ENCODE data around the gene PARP3. TPM values are rescaled to one million over a fixed set of nuclear protein-coding genes. Genes with fewer than 3 reads are reported as not detected.

The PARP3 gene
- total RNA-seq, 1 donor from 2014 or later, result 4.6 TPM

- peak overlapping the region; percentile 62 for H3K4me3 Mint-ChIP-seq
- H3K36me3 Mint-ChIP-seq (ENCODE audit: low read depth), result peaks cover 4% of the 10 kb centered on the region
- DNase-seq (ENCODE audit: low read depth, low spot score), result no peak
- no peak overlapping the region for H3K27ac Mint-ChIP-seq (ENCODE audit: unreplicated experiment)
- H3K4me1 Mint-ChIP-seq, result peaks cover 25% of the 10 kb centered on the region
- no peak for TF ChIP-seq CTCF (conservative IDR thresholded peaks at IDR 0.05)
- H3K27me3 Mint-ChIP-seq (ENCODE audit: low read depth), result peaks cover 17% of the 10 kb centered on the region
- H3K9me3 Mint-ChIP-seq, result no peaks in the 10 kb centered on the region
These were observed 16.7 kb downstream of the PARP3 start for GRCh38 chr3:51958603-51959521.

GRCh38 chr3:51959651-51960050 is 17.5 kb downstream of the PARP3 start:
- DNase-seq (ENCODE audit: low read depth, low spot score), result no peak
- H3K27me3 Mint-ChIP-seq (ENCODE audit: low read depth), result peaks cover 10% of the 10 kb centered on the region
- no peak for TF ChIP-seq CTCF (conservative IDR thresholded peaks at IDR 0.05)
- no peak overlapping the region for H3K27ac Mint-ChIP-seq (ENCODE audit: unreplicated experiment)
- no peak overlapping the region for H3K4me3 Mint-ChIP-seq
- no peaks in the 10 kb centered on the region for H3K9me3 Mint-ChIP-seq
- H3K36me3 Mint-ChIP-seq (ENCODE audit: low read depth), result peaks cover 4% of the 10 kb centered on the region
- peaks cover 28% of the 10 kb centered on the region for H3K4me1 Mint-ChIP-seq

- DNase-seq (ENCODE audit: low read depth, low spot score), result no peak
- peaks cover 35% of the 10 kb centered on the region for H3K4me1 Mint-ChIP-seq
- H3K9me3 Mint-ChIP-seq, result no peaks in the 10 kb centered on the region
- H3K27ac Mint-ChIP-seq (ENCODE audit: unreplicated experiment), result no peak overlapping the region
- peaks cover 5% of the 10 kb centered on the region for H3K27me3 Mint-ChIP-seq (ENCODE audit: low read depth)
- peaks cover 4% of the 10 kb centered on the region for H3K36me3 Mint-ChIP-seq (ENCODE audit: low read depth)
- TF ChIP-seq CTCF (conservative IDR thresholded peaks at IDR 0.05), result no peak
- no peak overlapping the region for H3K4me3 Mint-ChIP-seq
These were observed 18.2 kb downstream of the PARP3 start for GRCh38 chr3:51960386-51960785.

- Mint-ChIP-seq H3K9me3 (no peaks in the 10 kb centered on the region), H3K27ac (ENCODE audit: unreplicated experiment) (peak overlapping the region; percentile 44), H3K4me3 (peak overlapping the region; percentile 71), H3K4me1 (peaks cover 41% of the 10 kb centered on the region), H3K27me3 (ENCODE audit: low read depth) (peaks cover 5% of the 10 kb centered on the region), H3K36me3 (ENCODE audit: low read depth) (peaks cover 4% of the 10 kb centered on the region)
- no peak for DNase-seq (ENCODE audit: low read depth, low spot score)
- TF ChIP-seq CTCF (conservative IDR thresholded peaks at IDR 0.05), result no peak
These were observed 18.8 kb downstream of the PARP3 start for GRCh38 chr3:51961011-51961410.

GRCh38 chr3:51961602-51962569 is 19.7 kb downstream of the PARP3 start:
- no peak for TF ChIP-seq CTCF (conservative IDR thresholded peaks at IDR 0.05)
- no peak for DNase-seq (ENCODE audit: low read depth, low spot score)
- Mint-ChIP-seq H3K27ac (ENCODE audit: unreplicated experiment) (peak overlapping the region; percentile 44), H3K4me3 (peak overlapping the region; percentile 71), H3K27me3 (ENCODE audit: low read depth) (peaks cover under 1% of the 10 kb centered on the region), H3K9me3 (no peaks in the 10 kb centered on the region), H3K36me3 (ENCODE audit: low read depth) (peaks cover 4% of the 10 kb centered on the region), H3K4me1 (peaks cover 49% of the 10 kb centered on the region)

All from neural crest cell (in vitro differentiated cells).